Heart left ventricle (tissue), 16 donors: Measurements from ENCODE around the gene AMIGO3. TPM values are rescaled to one million over a fixed set of nuclear protein-coding genes. Genes with fewer than 3 reads are reported as not detected.

ENCODE experiments used
- ATAC-seq, 4 donors: fragments of 200-7000 bp; cut with Tn5 transposase; one replicate each; pipeline ENCODE4 v1.9.1; 2020 to 2022; ENCODE audit warnings: moderate library complexity in 4 of 4, mild to moderate bottlenecking in 3 of 4, moderate number of reproducible peaks in 1 of 4
- DNase-seq, 5 donors: peaks; one replicate each; pipeline ENCODE4 v3.0.0-alpha.2; 2020
- H3K27ac ChIP-seq, 12 donors: fragments of 200-600 bp; sonication (generic) in 4 of 12; one replicate each; pipeline versions ENCODE4 v1.5.0 to v1.8.0; 2016 to 2022; ENCODE audit warnings: mild to moderate bottlenecking in 2 of 12
- H3K27me3 ChIP-seq, 9 donors: fragments of 200-600 bp; sonication (generic) in 2 of 9; one replicate each; pipeline versions ENCODE4 v1.5.1 to v1.8.0; 2016 to 2022; ENCODE audit warnings: mild to moderate bottlenecking in 3 of 9
- H3K36me3 ChIP-seq, 9 donors: fragments of 200-600 bp; sonication (generic) in 2 of 9; one replicate each; pipeline versions ENCODE4 v1.5.0 to v1.8.0; 2018 to 2022; ENCODE audit warnings: mild to moderate bottlenecking in 2 of 9
- H3K4me1 ChIP-seq, 12 donors: fragments of 200-600 bp; sonication (generic) in 4 of 12; one replicate each; pipeline versions ENCODE4 v1.5.0 to v1.8.0; 2016 to 2022; ENCODE audit warnings: mild to moderate bottlenecking in 3 of 12
- H3K4me3 ChIP-seq, 12 donors: fragments of 200-600 bp; sonication (generic) in 4 of 12; one replicate each; pipeline versions ENCODE4 v1.5.0 to v1.8.0; 2017 to 2022; ENCODE audit warnings: mild to moderate bottlenecking in 9 of 12, moderate library complexity in 4 of 12
- H3K9me3 ChIP-seq, 12 donors: fragments of 200-600 bp; sonication (generic) in 4 of 12; one replicate each; pipeline versions ENCODE4 v1.5.0 to v1.8.0; 2016 to 2022; ENCODE audit warnings: mild to moderate bottlenecking in 1 of 12
- CTCF ChIP-seq, 12 donors: fragments of 200-600 bp; sonication (generic) in 4 of 12; IDR thresholded peaks; one replicate each; pipeline versions ENCODE4 v1.5.0 to v1.8.0; 2018 to 2022; ENCODE audit warnings: antibody characterized with exemption in 12 of 12, mild to moderate bottlenecking in 5 of 12
- POLR2A ChIP-seq, 2 donors: fragments of 450-650 bp; IDR thresholded peaks; one replicate each; pipeline ENCODE4 v1.6.1; 2017; ENCODE audit warnings: antibody characterized with exemption in 2 of 2, mild to moderate bottlenecking in 2 of 2, moderate library complexity in 2 of 2
- WGBS, 4 donors: extraction: QIAGEN DNeasy Blood & Tissue Kit in 2 of 4; methylation state at CpG; one replicate each; pipeline versions ENCODE4 v1.1.5 to v1.1.7; 2013 to 2018; 5-methylcytosine and 5-hydroxymethylcytosine counted together
- intact Hi-C, 10 donors: fragments of 100-400 bp; cut with DNase I; formaldehyde crosslinking; loops; one replicate each; pipeline versions ENCODE4 v1.11.1 to v1.14.2; 2022
- polyA plus RNA-seq, 2 donors: library from polyadenylated mRNA; stranded (reverse); fragments of 200-250 nt; gene quantifications; one replicate each; pipeline ENCODE4 v1.2.3, GENCODE V29; 2013
- total RNA-seq, 9 donors: library from RNA; depleted of rRNA in 2 of 9; stranded (reverse); fragments of >200 nt in 2 of 9; fragmentation: NEBNext Ultra II Directional in 3 of 9; extraction: Animal tissue kit (Norgen Biotek cat#: 25700) in 3 of 9; gene quantifications; one replicate each; pipeline versions ENCODE4 v1.1.0 to v1.2.4, GENCODE V29; 2016 to 2023
- donor health status: ischemic (EF 13 %, LVEDD 7.1; RV severe dilation, severe dysfunction).
- donor health status: healthy with polysubstance abuse.
- donor health status: DM: no; HTN: yes; CAD: no.
- donor health status: DM: no; HTN: no; CAD: no.
- donor health status: ischemic (EF 25% LVEDD 6.9; RV normal size, moderate dysfunction).
- donor health status: ischemic (EF 25% LVEDD 5.7; RV mildly dilated, moderate dysfunction).
- donor health status: healthy.
- donor health status: DM: yes; HTN: yes; CAD: no.
- donor health status: ischemic (EF 35%, LVEDD 5.7; RV mildly dilated, moderate dysfunction).
- donor health status: nonischemic (EF 11% LVEDD 7.7; RV severe dilation, severe dysfunction).
- donor health status: DM: yes; HTN: yes; CAD: no.
- donor health status: PGD.
- donor health status: ischemic (EF 29% LVEDD 5.4; RV normal size, mild dysfunction).
- donor health status: nonischemic (EF 23%, LVEDD 6.1; RV moderate dilation, normal function).

Gene AMIGO3
- total and polyA plus RNA-seq, 11 donors: 0.14 to 1.4 (median 0.69) TPM; not detected in 6

- Histone ChIP-seq H3K27me3 (no peaks in the 10 kb centered on the region), H3K4me3 (no peak overlapping the region), H3K9me3 (no peaks in the 10 kb centered on the region), H3K4me1 (peaks cover 0 to 21% (median 4%) of the 10 kb centered on the region in 12 donors), H3K27ac (no peak overlapping the region), H3K36me3 (peaks cover 0 to 88% (median 59%) of the 10 kb centered on the region in 9 donors)
- intact Hi-C loops: loop anchor here in 5 of 10 donors (2.0 to 10.0 kb wide), 8 partner anchors 134 to 211 kb away; partner anchors contain the start of gene MST1R (in 2 of the 5)
- 58 to 79% (median 62%) methylated on average over 7 to 14 of the region's 14 CpGs for WGBS, 4 donors
- ATAC-seq: peak; percentile 34 to 78 (median 64)
- no peak for TF ChIP-seq POLR2A (IDR thresholded peaks at IDR 0.05)
- peak; percentile 59 to 80 (median 74) for TF ChIP-seq CTCF (IDR thresholded peaks at IDR 0.05)
- peak in 3 of 5 donors; percentile 56 to 64 (median 56) for DNase-seq
These were observed 16.0 kb downstream of the AMIGO3 start for GRCh38 chr3:49703443-49703927.

DNA sequence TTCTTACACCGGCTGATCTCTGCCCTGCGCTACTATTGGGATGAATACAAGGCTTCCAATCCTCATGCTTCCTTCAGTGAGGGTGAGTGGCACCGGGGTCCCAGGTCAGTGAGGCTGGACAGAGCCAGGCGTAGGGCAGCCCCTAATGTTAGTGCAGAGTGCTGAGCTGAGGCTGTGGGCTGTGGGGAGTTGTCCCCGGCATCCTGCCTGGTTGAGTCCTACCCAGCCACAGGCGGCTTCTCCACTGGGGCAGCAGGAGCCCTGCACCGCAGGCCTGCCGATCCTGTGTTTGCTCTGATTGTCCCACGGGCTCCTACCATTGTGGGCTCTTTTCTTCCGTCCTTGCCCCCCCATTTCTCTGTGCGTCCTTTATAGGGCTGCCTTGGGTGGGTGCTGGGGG, 16.8 kb downstream of the AMIGO3 start:
- DNase-seq: no peak
- Histone ChIP-seq H3K36me3 (peaks cover 0 to 90% (median 60%) of the 10 kb centered on the region in 9 donors), H3K27ac (no peak overlapping the region), H3K4me1 (peaks cover 0 to 24% (median 4%) of the 10 kb centered on the region in 12 donors), H3K4me3 (no peak overlapping the region), H3K9me3 (no peaks in the 10 kb centered on the region), H3K27me3 (no peaks in the 10 kb centered on the region)
- WGBS, 4 donors: 91 to 96% (median 94%) methylated on average over 8 to 11 of the region's 11 CpGs
- TF ChIP-seq CTCF (IDR thresholded peaks at IDR 0.05) (no peak), POLR2A (IDR thresholded peaks at IDR 0.05) (no peak)
- intact Hi-C loops: loop anchor here in 5 of 10 donors (2.0 to 10.0 kb wide), 8 partner anchors 135 to 212 kb away; partner anchors contain the start of gene MST1R (in 2 of the 5)
- ATAC-seq: no peak

DNA sequence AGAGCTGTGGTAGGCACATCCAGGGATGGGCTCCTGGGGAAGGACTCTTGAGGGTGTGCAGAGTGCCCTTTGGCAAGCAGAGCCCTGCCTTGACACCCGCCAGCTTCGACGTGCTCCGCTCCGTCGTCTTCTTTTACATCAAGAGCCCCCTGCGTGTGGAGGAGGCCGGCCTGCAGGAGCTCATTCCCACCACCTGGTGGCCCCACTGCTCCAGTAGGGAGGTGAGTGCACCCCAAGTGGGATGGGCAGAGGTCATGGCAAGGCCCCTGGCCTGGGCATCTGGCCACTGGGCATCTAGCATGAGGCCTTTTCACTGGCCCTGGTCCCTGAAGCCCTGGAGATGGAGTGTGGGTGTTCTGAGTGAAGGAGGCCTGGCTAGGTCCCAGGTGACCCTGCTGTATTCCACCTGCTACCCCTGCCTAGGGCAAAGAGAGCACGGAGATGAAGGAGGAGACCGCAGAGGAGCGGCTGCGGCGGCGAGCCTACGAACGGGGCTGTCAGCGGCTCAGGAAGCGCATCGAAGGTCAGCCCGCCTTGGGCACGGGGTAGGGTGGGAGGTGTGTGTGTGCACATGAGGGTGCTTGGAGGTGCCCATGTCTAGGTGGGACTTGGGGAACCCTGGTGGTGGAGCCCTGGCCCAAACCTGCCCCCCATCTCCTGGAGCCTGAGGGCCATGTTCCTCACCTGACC, 18.0 kb downstream of the AMIGO3 start:
- H3K4me3 ChIP-seq: no peak overlapping the region
- ATAC-seq (no peak), DNase-seq (no peak)
- 82 to 96% (median 83%) methylated on average over 13 to 21 of the region's 21 CpGs for WGBS, 4 donors
- H3K27ac ChIP-seq: no peak overlapping the region
- TF ChIP-seq CTCF (IDR thresholded peaks at IDR 0.05) (peak in 8 of 12 donors; percentile 12 to 48 (median 31)), POLR2A (IDR thresholded peaks at IDR 0.05) (no peak)
- intact Hi-C loops: loop anchor here in 5 of 10 donors (2.0 to 10.0 kb wide), 8 partner anchors 136 to 213 kb away; partner anchors contain the start of gene MST1R (in 2 of the 5)
- H3K4me1 ChIP-seq: peaks cover 0 to 24% (median 4%) of the 10 kb centered on the region in 12 donors
- no peaks in the 10 kb centered on the region for H3K27me3 ChIP-seq
- H3K9me3 ChIP-seq: no peaks in the 10 kb centered on the region
- H3K36me3 ChIP-seq: peaks cover 0 to 85% (median 53%) of the 10 kb centered on the region in 9 donors

DNA sequence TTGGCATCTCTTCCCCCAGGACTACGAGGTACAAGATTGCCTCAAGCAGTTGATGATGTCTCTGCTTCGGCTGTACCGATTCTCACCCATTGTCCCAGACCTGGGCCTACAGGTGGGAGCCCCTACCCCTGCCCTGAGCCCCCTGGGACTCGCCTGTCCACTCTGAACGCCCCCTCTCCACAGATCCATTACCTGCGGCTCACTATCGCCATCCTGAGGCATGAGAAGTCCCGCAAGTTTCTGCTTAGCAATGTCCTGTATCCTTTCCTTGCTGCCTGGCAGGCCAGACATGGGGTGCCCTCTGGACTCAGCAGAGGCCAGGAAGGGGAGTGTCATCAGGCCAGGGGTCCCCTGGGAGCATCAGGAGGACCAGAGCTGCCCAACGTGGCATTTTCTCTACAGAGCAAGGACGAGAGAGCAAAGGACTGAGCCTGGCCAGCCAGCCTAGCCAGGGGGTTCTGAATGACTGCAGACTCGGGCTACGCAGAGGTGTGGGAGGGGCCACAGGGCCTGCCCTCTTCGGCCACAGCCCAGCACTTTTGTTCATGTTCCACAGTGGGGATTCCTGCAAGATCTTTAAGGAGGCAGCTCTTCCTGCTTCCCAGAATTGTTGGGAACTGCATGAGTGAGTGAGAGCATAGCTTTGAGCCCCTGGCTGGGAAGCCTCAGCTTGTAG, 18.9 kb downstream of the AMIGO3 start:
- no peak for ATAC-seq
- no peaks in the 10 kb centered on the region for H3K9me3 ChIP-seq
- no peak overlapping the region for H3K27ac ChIP-seq
- peaks cover 0 to 78% (median 49%) of the 10 kb centered on the region in 9 donors for H3K36me3 ChIP-seq
- intact Hi-C loops: loop anchor here in 5 of 10 donors (5.0 to 10.0 kb wide), 7 partner anchors 137 to 214 kb away; partner anchors contain the start of gene MST1R (in 2 of the 5)
- H3K4me1 ChIP-seq: peaks cover 0 to 24% (median 5%) of the 10 kb centered on the region in 12 donors
- no peak for TF ChIP-seq POLR2A (IDR thresholded peaks at IDR 0.05)
- TF ChIP-seq CTCF (IDR thresholded peaks at IDR 0.05): no peak
- no peak for DNase-seq
- 63 to 84% (median 83%) methylated on average over 7 to 13 of the region's 13 CpGs for WGBS, 4 donors
- H3K27me3 ChIP-seq: no peaks in the 10 kb centered on the region
- H3K4me3 ChIP-seq: no peak overlapping the region
